ENCODE measurements around the gene VIM. TPM values are rescaled to one million over a fixed set of nuclear protein-coding genes. Genes with fewer than 3 reads are reported as not detected.

The VIM gene
- total and polyA plus RNA-seq, 2 donors (not counting 1 experiment from before 2014, with no cell fraction given), result 343 to 375 TPM

- peaks cover 24 to 47% of the 10 kb centered on the region in 2 experiments for H3K36me3 ChIP-seq (replicated peaks in 1 of 2; ENCODE audit: control extremely low read depth in 1 of 2, control insufficient read depth in 1 of 2, extremely low read depth in 1 of 2, insufficient read depth in 2 of 2, low read length in 1 of 2)
- no peak for ATAC-seq (ENCODE audit: low read depth)
- ChIA-PET POLR2A (no interaction called here), CTCF (interaction anchor here (1.2 to 1.6 kb wide), 2 partner anchors 21 to 37 kb away, joined by 3 read pairs; partner anchors contain the start of gene TRDMT1)
- Mint-ChIP-seq H3K9me3 (ENCODE audit: insufficient read depth) (no peaks in the 10 kb centered on the region), H3K27ac (no peak overlapping the region), H3K4me1 (peaks cover 2% of the 10 kb centered on the region), H3K27me3 (no peaks in the 10 kb centered on the region), H3K4me3 (no peak overlapping the region)
- 98% methylated on average over 4 of the region's 12 CpGs for WGBS (ENCODE audit: insufficient coverage)
- no peaks in the 10 kb centered on the region for H3K27me3 ChIP-seq (replicated peaks in 1 of 4; ENCODE audit: control extremely low read depth in 1 of 4, control insufficient read depth in 3 of 4, insufficient read depth in 4 of 4, low read length in 3 of 4)
- peaks cover 32% of the 10 kb centered on the region for H4K20me1 ChIP-seq (ENCODE audit: control insufficient read depth, insufficient read depth, low read length, poor library complexity, severe bottlenecking)
- H3K4me2 ChIP-seq (replicated peaks; ENCODE audit: low read depth, low read length, poor library complexity, severe bottlenecking), result no peak overlapping the region
- H3K27ac ChIP-seq (ENCODE audit: low read length in 2 of 2), result no peak overlapping the region
- no peak for TF ChIP-seq CTCF (IDR thresholded peaks at IDR 0.05)
- TF ChIP-seq EZH2 (IDR thresholded peaks at IDR 0.05; ENCODE audit: borderline replicate concordance, insufficient read depth, low read depth, low read length, poor library complexity, severe bottlenecking), result no peak
- H2AFZ ChIP-seq (ENCODE audit: insufficient read depth, low read depth, low read length, poor library complexity, severe bottlenecking), result no peak overlapping the region
- intact Hi-C loops (cut with micrococcal nuclease), result loop anchor here (10.0 kb wide), 3 partner anchors 54 to 804 kb away; partner anchors contain the start of gene PTER
- H3K4me1 ChIP-seq (ENCODE audit: control insufficient read depth in 2 of 2, insufficient read depth in 2 of 2, low read length in 2 of 2), result no peaks in the 10 kb centered on the region
- H3K9ac ChIP-seq (ENCODE audit: low read length), result no peak overlapping the region
- no peaks in the 10 kb centered on the region for H3K9me3 ChIP-seq (ENCODE audit: control extremely low read depth in 1 of 3, control insufficient read depth in 2 of 3, insufficient read depth in 1 of 3, low read length in 2 of 3)
- no peak overlapping the region for H3K4me3 ChIP-seq (ENCODE audit: control extremely low read depth in 1 of 5, extremely low read depth in 1 of 5, insufficient read depth in 1 of 5, low read depth in 2 of 5, low read length in 4 of 5)
- DNase-seq, result no peak
- H3K79me2 ChIP-seq (ENCODE audit: control insufficient read depth, insufficient read depth, low read length), result no peaks in the 10 kb centered on the region
Observed at GRCh38 chr10:17238445-17239291, 10.6 kb downstream of the VIM start.
